Stimulated activated CD4-positive, alpha-beta T cell treated with anti-CD3 and anti-CD28 coated beads, Interleukin-4, amount 100 ng/mL, for 1 hour (primary cell): ENCODE results near the gene TAGLN2.

ENCODE experiments used
- DNase-seq: peaks from one replicate; pipeline ENCODE4 v3.0.0-alpha.2; 2020

The TAGLN2 gene

DNA sequence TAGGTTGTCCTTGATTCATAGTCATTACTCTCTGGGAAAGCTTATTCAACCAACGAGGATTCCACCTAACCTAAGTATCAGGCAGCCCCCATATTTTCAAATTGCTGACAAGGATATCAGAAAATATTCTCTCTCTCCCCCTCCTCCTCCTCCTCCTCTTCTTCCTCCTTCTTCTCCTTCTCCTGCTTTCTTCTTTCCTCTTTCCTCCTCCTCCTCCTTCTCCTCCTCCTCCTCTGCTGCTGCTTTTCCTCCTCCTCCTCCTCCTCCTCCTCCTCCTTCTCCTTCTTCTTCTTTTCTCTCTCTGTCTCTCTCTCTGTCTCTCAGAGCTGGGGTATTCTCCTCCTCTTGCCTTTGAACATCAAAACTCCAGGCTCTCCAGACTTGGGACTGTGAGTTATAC is 22.6 kb upstream of the TAGLN2 start:
- DNase-seq = no peak

DNA sequence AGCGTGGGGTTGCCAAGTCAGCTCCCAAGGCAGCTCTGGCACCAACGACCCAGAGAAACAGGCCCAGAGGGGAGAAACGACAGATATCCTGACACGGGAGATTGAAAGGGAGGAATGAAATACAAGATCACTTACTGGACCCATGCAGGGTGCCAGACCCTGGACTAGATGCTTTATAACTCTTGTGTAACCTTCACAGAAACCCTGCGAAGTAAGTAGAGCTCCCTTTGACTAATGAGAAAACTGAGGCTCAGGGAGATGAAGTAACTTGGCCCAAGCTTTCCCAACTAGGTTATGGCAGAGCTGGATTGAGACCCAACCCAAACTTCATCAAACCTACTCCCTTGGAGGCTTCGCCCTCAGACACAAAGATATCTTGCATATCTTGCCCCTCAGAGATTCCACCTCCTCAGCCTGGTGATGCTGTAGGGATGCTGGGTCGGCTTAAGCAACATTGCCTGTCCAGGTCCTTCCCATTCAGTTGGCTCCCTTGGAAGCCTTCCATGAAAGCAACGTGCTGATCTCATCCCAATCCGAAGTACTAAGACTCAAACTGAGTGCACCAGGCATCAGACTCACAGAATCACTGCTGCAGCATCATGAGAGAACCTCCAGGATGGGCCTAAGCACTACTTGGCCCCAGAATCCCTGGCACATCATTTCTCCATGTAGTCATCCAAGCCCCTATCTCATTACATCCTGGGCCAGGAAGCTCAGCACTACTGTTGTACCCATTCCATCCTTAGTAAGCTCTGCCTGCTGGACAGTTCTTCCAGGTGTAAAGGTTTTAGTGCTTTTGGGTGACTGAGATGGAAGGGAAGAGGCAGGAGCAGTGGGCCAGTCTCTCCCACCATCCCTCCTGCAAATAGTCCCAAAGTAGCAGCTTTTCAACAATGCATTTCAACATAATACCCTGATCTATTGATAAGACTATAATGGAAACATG is 21.2 kb upstream of the TAGLN2 start:
- DNase-seq = no peak

DNA sequence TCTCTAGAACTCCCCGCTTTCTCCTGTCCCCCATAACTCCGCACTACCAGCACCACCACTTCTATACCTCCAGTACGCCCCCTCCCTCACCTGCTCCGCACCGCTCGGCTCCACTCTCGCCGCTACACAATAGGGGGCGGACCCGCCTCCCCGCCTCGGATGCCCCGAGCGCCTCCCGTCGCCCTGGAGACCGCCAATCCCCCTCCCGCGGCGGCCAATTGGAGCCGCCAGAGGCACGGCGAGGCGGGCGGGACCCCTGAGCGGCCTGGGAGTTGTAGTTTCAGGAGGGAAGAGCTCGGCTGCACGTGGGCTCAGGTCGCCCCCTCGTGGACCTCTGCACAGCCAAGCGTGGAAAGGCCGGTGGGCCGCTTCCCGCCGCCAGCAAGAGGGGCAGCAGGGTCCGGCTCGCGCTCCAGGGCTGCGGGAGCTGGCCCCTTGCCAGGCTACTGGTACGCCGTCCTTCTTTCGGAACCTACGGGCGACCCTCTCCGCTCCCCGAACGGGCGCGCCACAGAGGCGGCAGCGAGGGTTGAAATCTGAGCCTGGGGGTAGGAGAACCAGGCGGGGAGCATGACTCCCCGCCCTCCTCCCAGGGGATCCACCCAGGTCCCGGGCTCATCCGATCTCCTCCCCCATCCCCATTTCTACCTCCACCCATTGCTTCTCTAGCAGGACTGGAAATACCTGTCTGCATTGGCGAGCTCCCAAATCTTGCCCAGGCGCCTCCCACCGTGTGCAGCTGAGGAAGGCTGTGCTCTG is 20.4 kb upstream of the TAGLN2 start, which contains the start of gene IGSF9:
Gene IGSF9 (minus strand): TSS at position 131 of the 759 bp plus-strand sequence. CDS start 2,159 bp downstream, outside the sequence.
- DNase-seq = peak; percentile 78

DNA sequence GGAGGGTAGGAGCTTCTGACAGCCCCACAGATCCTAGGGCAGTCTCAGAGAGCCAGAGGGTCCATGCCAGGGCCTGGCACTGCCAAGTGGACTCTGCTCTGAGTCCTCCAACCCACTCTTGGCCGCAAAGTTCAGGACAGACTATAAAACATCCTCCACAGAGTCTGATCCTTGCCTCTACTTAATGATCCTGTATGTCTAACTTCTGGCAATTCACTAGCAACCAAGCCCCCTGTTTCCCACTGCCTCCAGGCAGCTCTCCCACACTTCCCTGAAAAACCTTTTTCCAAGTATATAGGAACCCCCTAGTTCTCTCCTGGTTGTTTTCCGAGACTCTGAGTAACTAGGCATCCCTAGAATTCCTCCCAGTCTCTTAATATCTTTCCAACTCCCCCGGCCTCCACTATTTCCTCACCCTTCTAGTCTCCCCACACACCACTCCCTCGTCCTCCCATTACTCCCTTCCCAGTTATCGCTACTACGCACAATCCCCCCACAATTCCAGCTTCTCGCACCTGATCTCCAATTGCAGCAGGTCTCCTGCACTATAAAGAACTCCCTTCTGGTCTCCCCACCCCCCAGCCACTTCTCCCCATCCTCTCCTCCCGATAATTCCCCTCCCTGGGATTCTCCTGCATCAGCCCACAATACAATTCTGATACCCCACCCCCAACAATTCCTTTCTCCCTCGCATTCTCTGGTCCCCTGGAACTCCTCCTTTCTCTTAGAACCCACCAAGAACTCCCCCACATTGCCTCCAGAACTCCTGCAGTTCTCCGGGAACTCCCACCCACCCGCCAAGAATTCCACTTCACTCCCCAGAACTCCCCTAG is 19.5 kb upstream of the TAGLN2 start:
- no peak for DNase-seq

DNA sequence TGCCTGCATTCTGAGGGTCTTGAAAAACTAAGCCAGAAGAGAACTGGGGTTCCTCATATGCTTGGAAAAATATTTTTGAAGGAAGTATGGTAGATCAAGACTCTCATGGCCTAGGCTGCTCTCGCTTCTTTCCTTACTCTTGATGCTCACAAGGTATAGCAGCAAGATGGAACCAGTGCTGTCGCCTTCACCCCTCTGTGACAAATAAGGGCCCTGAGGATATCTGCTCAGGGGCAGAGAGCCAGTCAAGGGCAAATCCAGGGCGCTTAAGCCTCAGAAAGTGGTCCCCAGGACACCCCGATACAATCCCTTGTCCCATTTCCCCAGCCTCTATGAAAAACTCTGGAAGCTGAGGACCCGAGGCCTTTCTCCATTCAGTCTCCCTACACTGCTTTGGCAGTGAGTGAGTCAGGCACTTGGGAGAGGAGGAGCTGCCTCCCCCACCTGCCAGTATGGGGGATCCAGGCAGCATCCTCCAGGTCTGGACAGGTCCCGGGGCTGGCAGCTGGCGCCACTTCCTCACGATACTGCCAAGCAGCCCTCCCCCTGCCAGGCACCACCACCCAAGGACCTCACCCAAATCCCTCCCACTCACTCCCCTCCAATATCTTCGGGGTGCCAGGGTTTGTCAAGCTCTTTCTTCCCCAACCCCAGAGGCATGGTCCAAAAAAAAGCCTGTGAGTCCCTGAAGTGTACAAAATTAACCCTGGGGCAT is 18.8 kb upstream of the TAGLN2 start:
- DNase-seq = no peak

DNA sequence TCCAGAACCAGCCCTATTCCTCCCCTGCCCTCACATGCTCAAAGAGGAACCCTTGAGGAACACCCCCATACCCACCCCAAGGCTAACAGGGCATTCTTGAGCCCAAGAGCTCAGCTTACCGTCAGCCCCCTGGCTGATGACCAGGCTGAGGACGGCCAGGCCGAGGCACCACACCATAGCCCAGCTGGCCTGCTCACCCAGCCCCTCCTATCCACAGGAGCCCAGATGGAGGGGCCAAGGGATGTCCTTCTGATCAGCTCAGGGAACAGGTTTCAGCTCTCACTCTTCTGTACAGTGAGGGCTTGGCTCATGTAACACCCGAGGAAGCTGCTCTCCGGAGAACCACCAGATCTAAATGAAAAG is 18.0 kb upstream of the TAGLN2 start:
- no peak for DNase-seq

DNA sequence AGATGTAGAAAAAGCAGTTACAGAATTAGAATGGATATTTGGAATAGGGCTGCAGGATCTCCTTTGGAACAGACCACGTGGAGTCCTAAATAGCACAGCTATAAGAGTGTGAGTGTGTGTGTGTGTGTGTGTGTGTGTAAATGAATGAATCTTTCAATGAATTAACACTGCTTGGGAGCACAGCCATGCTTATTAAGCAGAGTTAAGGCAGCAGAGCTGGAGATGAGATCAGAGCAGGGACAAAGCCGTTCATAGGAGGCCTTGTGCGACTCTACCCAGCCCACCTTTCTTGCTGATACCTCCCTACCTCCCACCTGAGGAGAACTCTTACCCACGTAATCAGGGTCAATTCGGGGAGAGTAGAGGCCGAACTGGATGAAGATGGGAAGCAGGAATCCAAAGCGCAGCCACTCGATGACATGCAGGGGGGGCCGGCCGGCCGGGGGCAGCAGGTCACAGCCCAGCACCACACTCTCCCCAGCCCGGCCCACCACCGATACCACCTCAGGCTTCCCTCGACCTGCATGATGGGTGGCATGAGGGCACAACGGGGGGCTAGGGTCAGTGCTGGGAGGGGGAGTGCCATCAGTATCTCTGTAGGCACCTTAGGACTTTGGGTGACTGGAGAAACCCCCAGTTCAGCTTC is 17.4 kb upstream of the TAGLN2 start:
- no peak for DNase-seq

DNA sequence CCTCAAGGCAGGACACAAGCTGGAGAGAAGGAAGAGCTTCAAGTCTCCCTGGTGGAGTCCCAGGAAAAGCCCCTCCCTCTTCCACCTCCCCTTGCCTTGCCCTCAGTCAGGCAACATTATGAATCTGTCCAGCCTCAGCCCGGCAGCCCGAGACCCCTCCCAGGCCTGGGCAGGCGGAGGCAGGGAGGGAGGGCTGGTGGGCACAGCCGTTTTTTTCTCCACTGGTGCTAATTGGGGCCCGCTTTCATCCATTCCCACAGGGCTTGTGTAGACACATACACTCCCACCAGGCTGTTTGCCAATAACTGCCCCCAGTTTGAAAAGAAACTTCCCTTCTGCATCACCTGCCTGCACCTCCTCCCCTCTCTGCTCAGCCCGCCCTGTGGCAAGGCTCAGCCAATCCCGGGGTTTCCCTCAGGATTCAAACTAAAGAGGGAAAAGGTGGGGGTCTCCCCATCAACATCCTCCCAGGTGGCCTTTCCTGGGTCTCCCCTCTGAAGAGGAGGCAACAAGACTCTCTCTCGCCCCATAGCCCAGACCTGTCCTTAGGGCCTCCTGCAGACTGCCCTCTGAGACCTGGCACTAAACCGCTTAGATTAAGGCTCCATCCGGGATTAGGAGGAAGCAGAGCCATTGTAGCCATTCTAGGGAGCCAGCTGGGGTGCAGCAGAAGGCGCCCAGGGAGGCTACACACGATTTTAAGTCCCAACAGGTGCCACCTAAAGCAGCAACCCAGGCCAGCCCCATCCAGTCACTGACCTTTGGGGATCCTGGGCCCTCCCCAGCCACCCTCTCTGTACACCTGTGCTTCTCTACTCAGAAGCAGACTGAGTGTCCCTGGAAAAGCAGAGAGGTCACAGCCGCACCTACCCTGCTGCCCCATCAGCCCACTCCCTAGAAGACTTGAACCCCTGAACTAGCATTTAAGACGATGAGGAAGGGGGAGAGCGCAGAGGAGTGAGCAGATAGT is 16.6 kb upstream of the TAGLN2 start:
- DNase-seq = no peak

DNA sequence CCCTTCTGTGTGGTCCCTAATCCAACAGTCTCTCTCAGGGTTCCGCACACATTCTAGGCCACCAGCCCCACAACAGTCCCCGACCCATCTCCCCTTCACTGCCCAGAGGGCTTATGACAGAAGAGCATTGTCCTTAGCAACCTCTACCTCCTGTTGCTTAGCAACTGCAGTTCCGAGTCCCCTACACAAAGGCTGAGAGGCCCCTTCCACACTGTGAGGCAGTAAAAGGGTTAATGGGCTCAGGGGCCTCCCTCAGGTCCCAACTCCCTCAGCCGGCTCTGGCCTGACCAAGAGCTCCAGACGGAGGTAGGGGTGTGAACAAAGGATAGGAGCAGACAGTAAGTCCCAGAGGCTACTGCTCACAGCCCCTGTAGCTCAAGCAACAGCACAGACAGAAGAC is 15.8 kb upstream of the TAGLN2 start:
- no peak for DNase-seq

DNA sequence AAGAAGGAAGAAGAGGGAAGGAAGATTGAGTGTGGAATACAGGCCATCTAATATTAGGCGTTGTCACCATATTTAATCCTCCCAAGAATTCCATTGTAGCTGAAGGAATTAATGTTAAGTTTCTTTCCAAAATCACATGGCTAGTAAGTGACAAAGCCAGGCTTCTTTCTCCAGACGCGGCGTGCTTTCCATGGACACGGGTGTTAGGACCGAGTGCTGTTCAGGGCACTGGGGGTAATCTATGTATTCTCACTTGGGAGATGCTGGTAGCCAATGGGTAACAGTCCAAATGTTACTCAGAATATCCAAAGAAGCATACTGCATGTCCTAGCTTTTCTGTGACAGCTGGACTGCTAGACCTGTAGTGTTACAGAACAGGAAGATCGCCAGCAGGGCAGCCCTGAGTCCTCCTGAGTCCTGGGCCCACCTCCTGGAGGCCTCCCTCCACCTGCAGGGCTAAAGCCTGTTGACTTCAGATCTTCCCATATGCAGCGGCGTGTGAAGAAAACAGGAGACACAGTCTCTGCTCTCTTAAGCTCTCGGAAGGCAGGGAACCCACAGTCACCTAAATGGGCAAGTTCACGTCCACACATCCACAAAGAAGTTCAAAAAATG is 14.8 kb upstream of the TAGLN2 start:
- no peak for DNase-seq

DNA sequence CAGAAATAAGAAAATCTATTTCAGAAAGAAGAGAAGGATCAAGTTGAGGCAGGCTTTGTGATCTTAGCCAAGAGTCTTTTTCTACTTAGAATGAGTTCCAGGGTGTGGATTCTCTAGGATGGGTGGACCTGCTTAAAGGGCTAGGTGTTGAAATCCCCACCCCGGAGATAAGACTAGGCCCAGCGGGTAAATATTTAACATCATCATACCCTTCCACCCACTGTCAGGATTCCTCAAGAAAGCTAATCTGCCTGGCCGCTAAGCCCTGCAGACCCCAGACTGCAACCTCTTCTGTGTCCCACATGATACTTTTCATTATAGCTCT is 14.3 kb upstream of the TAGLN2 start:
- DNase-seq = no peak

DNA sequence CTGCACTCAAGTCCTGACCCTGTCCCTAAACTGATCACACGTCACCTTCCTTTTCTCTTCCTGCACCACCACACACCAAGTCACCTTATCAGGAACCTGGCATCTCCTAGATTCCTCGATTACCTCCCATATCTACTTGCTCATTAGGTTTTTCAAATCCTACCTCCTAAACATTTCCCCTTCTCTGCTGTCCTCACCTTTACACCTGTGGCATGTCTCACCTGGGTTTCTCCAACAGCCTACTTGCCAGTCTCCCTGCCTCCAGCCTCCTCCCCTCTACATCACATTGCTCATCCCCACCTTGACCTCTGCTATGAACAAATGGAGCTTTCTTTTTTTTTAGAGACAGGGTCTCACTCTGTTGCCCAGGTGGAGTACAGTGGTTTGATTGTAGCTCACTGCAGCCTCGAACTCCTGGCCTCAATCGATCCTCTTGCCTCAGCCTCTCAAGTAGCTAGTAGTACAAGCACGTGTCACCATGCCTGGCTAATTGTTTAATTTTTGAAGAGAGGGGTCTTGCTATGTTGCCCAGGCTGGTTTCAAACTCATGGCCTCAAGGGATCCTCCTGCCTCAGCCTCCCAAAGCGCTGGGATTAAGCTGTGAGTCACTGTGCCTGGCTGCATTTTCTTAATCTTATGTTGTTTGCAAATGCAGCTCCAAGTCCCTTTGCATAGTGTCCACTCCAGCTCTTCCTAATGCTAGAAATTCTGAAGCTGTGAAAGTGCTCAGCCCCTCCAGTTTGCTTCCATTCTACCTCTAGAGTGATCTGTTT is 13.8 kb upstream of the TAGLN2 start:
- DNase-seq = no peak

DNA sequence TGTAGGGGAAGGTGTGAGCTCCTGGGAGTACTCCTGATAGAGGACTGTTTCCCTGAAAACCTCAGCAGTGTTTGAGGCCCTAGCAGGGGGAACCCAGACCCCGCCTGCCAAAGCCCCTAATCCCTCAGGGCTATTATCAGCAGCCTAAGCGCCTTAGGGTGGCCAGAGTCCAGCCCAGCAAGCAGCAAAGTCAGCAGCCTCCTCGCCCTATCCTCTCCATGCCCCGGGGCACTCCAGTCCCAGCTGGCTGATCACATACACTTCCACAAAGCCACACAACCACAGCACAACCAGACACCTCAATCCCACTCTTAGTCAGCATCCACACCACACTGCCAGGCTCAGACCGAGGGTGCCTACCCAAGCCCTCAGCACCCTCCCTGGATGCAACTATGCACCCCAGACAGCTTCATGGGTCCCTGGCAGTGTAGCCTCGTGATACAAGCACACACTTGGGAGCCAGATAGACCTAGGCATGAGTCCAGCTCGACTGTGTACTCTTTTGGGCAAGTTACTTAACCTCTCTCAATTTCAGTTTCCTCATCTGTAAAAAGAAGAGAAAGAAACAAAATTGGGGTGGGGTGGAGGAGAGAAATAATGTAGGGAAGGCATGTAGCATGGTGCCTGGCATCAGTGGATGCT is 13.0 kb upstream of the TAGLN2 start:
- no peak for DNase-seq

DNA sequence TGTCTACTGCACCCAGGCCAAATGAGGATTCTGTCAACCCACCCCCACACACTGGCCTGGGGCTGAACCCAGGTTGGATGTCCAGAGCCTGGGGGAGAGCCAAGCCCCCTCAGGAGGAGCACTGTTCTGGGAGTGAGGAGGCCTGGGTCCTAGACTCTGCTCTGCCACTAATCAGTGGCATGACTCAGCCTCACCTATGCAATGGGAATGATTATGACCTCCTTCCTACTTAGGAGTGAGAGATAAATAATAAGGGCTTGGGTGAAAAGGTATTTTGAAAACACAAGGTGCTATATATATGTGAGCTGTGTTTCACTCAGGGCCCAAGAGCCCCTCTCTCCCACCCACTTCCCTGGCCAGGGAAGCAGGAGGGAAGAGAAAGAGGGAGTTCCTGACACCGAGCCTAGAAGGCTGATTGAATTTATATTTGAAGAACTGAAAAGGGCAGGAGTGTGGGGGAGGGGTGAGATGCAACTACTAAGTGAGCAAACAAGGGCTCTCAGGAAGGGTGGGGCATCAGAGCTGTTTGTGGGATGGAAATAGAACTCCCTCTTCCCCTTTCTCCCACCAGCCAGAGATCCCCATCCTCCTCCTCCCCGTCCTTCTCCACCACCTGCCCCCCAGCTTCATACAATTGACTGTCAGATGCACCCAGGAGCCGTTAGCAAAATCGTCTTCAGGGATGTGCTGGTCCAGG is 11.9 kb upstream of the TAGLN2 start:
- DNase-seq = no peak

DNA sequence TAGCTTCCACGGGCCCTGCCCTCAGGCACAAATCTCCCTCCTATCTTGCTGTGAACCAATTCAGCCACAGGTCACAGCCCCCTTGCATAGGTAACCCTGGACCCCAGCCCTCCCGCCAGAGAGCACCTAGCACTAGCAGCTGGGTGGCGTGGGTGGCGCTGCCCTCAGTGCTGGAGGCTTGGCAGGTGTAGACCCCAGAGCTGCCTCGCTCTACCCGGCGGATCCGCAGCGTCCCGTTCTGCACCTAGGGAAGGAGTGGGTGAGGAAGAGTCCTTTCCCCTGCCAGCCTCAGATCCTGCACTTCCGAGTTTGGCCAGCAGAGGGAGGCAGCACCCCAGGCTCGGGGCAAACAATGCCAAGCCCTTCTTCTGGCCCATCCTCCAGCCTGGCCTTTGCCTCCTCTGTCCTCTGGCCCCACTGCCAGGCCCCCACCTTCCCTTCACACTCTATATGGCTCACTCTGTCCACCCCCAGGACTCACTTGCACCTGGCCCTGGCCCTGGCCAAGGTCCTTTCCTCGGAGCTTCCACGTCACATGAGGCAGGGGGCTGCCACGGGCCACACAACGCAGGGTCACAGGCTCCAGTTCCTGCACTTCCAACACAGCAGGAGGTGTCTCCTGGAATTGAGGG is 11.1 kb upstream of the TAGLN2 start:
- DNase-seq = peak; percentile 85

DNA sequence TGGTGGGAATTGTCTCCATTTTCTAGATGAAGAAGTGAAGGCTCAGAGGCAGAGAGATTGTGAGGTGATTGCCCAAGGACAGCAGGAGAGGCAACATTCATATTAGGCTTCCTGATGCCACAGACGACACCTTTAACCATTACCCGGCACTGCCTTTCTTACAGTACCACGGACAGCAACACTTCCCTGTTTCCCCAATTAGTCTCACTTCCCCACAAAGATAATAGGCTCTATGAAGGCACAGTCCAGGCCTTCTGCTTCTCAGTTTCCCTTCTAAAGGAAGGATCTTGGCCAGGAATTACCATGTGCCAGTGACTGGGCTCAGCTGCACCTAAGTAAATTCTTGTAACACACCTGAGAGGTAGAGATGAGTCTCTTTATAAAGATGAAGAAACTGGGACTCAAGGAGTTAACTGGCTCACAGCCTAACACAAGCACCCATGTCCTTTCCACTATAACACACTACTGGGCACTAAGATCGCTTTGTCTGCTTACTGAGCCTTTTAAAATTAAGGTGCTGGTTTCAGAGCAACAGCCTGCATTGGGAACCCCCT is 10.5 kb upstream of the TAGLN2 start:
- no peak for DNase-seq

DNA sequence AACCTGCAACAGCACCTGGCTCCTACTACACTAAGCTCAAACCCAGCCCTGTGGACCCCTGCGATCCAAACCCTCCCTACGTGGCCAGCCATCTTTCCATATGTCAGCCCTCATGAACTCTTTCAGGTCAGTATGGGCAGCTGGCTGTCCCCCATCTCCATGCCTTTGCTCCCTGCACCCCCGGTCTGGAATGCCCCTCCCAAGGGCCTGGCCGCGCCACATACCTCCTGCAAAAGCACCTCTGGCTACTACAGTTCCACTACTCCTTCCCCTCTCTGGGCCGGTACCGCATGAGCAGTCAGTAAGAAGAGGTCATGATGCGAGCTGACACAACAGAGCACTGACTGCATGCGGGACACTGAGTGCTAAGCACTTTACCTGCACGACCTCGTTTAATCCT is 10.0 kb upstream of the TAGLN2 start:
- DNase-seq = no peak
